Osteoblast (primary cell): ENCODE measurements around the gene NR3C1. TPM values are rescaled to one million over a fixed set of nuclear protein-coding genes. Genes with fewer than 3 reads are reported as not detected.

Experiments
- DNase-seq: peaks from one replicate; pipeline ENCODE4 v3.0.0; 2011; ENCODE audit warnings: low spot score, mixed read lengths; ENCODE audit not compliant: insufficient read length; ENCODE audit errors: missing footprints
- H2AFZ ChIP-seq: 2 replicates; pipeline ENCODE4 v1.6.0; 2011; ENCODE audit warnings: mild to moderate bottlenecking, low read length
- H3K27ac ChIP-seq: 2 replicates; pipeline ENCODE4 v1.5.1; 2011; ENCODE audit warnings: mild to moderate bottlenecking, low read depth, low read length, moderate library complexity
- H3K27me3 ChIP-seq: 2 replicates; pipeline ENCODE4 v1.6.0; 2012; ENCODE audit warnings: mild to moderate bottlenecking, control low read depth, inconsistent platforms, low read length, moderate library complexity; ENCODE audit not compliant: insufficient read depth
- H3K36me3 ChIP-seq: 2 replicates; pipeline ENCODE4 v1.5.1; 2011; ENCODE audit warnings: mild to moderate bottlenecking, low read length, control low read depth, moderate library complexity; ENCODE audit not compliant: insufficient read depth
- H3K4me1 ChIP-seq: 2 replicates; pipeline ENCODE4 v1.5.1; 2011; ENCODE audit warnings: mild to moderate bottlenecking, low read length, control low read depth, moderate library complexity; ENCODE audit not compliant: insufficient read depth
- H3K4me2 ChIP-seq: 2 replicates; pipeline ENCODE4 v1.6.0; 2011; ENCODE audit warnings: mild to moderate bottlenecking, low read length; ENCODE audit not compliant: insufficient read depth
- H3K4me3 ChIP-seq: fragments of 200-600 bp; sonication (generic); 3 replicates; pipeline ENCODE4 v1.5.1; 2012; ENCODE audit warnings: mild to moderate bottlenecking, low read length, inconsistent platforms; ENCODE audit not compliant: insufficient read depth
- H3K79me2 ChIP-seq: 2 replicates; pipeline ENCODE4 v1.6.0; 2012; ENCODE audit warnings: mild to moderate bottlenecking, low read length, control low read depth, inconsistent platforms; ENCODE audit not compliant: insufficient read depth
- H3K9me3 ChIP-seq: 2 replicates; pipeline ENCODE4 v1.5.1; 2011; ENCODE audit warnings: low read depth, low read length, control low read depth
- H4K20me1 ChIP-seq: 2 replicates; pipeline ENCODE4 v1.6.0; 2012; ENCODE audit warnings: mild to moderate bottlenecking, low read length, control low read depth; ENCODE audit not compliant: insufficient read depth
- CTCF ChIP-seq: IDR thresholded peaks from 2 replicates; pipeline ENCODE4 v1.5.1; 2011; ENCODE audit warnings: mild to moderate bottlenecking, low read depth, low read length, moderate library complexity; ENCODE audit errors: extremely low read depth
- total RNA-seq: library from RNA; depleted of rRNA; stranded (reverse); fragments of >200 nt; gene quantifications from 2 replicates; pipeline ENCODE4 v1.2.3, GENCODE V29; 2012

NR3C1 gene
- total RNA-seq, 1 donor: 119 TPM

GRCh38 chr5:143376195-143376779 is 27.2 kb downstream of the NR3C1 start:
- no peak for DNase-seq
- Histone ChIP-seq H3K4me1 (peaks cover 18% of the 10 kb centered on the region), H3K4me3 (no peak overlapping the region), H4K20me1 (peaks cover 58% of the 10 kb centered on the region), H3K27ac (peak overlapping the region; percentile 26), H3K27me3 (no peaks in the 10 kb centered on the region), H3K9me3 (no peaks in the 10 kb centered on the region), H3K79me2 (peaks cover 100% of the 10 kb centered on the region), H3K36me3 (peaks cover 3% of the 10 kb centered on the region), H3K4me2 (no peak overlapping the region), H2AFZ (no peak overlapping the region)
- TF ChIP-seq CTCF: no peak

- no peak for TF ChIP-seq CTCF
- Histone ChIP-seq H3K27ac (no peak overlapping the region), H2AFZ (no peak overlapping the region), H3K9me3 (no peaks in the 10 kb centered on the region), H3K4me1 (peaks cover 18% of the 10 kb centered on the region), H3K36me3 (peaks cover 3% of the 10 kb centered on the region), H3K27me3 (no peaks in the 10 kb centered on the region), H3K4me2 (no peak overlapping the region), H4K20me1 (peaks cover 63% of the 10 kb centered on the region), H3K4me3 (no peak overlapping the region), H3K79me2 (peaks cover 100% of the 10 kb centered on the region)
- DNase-seq: no peak
Observed at GRCh38 chr5:143374496-143375217, 28.8 kb downstream of the NR3C1 start.

GRCh38 chr5:143373076-143373475 is 30.4 kb downstream of the NR3C1 start:
- Histone ChIP-seq H3K4me1 (peaks cover 18% of the 10 kb centered on the region), H3K36me3 (peaks cover 9% of the 10 kb centered on the region)

More at GRCh38 chr5:143373076-143373475, 30.4 kb downstream of the NR3C1 start:
- Histone ChIP-seq H3K27ac (no peak overlapping the region), H3K4me2 (no peak overlapping the region), H3K9me3 (no peaks in the 10 kb centered on the region), H4K20me1 (peaks cover 54% of the 10 kb centered on the region), H3K4me3 (no peak overlapping the region), H3K27me3 (no peaks in the 10 kb centered on the region), H2AFZ (no peak overlapping the region), H3K79me2 (peaks cover 100% of the 10 kb centered on the region)
- no peak for DNase-seq
- no peak for TF ChIP-seq CTCF
